Gastroesophageal sphincter (tissue), 4 donors: Measurements from ENCODE around the gene CCDC54. TPM values are rescaled to one million over a fixed set of nuclear protein-coding genes. Genes with fewer than 3 reads are reported as not detected.

ENCODE experiments used
- ATAC-seq: fragments of 150-250 bp; one replicate; pipeline ENCODE4 v1.9.1; 2016; ENCODE audit warnings: mild to moderate bottlenecking, moderate library complexity
- H3K27ac ChIP-seq, 4 donors: fragments of 200-600 bp; sonication (generic) in 3 of 4; 1 replicate in 3 of 4; 2 replicates in 1 of 4; pipeline ENCODE4 v1.5.1; 2016 to 2019
- H3K27me3 ChIP-seq: fragments of 200-600 bp; sonication (generic); one replicate; pipeline ENCODE4 v1.5.1; 2019
- H3K36me3 ChIP-seq, 2 donors: fragments of 200-600 bp; sonication (generic); one replicate each; pipeline ENCODE4 v1.5.1; 2019; ENCODE audit warnings: control low read depth in 1 of 2
- H3K4me1 ChIP-seq, 3 donors: fragments of 200-600 bp; sonication (generic); 1 replicate in 2 of 3; 2 replicates in 1 of 3; pipeline ENCODE4 v1.5.1; 2016 to 2019; ENCODE audit warnings: control low read depth in 2 of 3
- H3K4me3 ChIP-seq, 2 donors: fragments of 200-600 bp; sonication (generic); one replicate each; pipeline ENCODE4 v1.5.1; 2019; ENCODE audit warnings: mild to moderate bottlenecking in 1 of 2, moderate library complexity in 1 of 2
- H3K9me3 ChIP-seq, 3 donors: fragments of 200-600 bp; sonication (generic); one replicate each; pipeline ENCODE4 v1.5.1; 2017 to 2019; ENCODE audit warnings: control low read depth in 2 of 3
- CTCF ChIP-seq, 4 experiments: fragments of 200-600 bp in 2 of 4; fragments of 450-650 bp in 2 of 4; sonication (generic) in 1 of 4; IDR thresholded peaks; one replicate each; pipeline ENCODE4 v1.5.1; 2017 to 2019; ENCODE audit warnings: antibody characterized with exemption in 4 of 4, mild to moderate bottlenecking in 2 of 4, moderate library complexity in 2 of 4
- EP300 ChIP-seq: sonication (generic); formaldehyde crosslinking; IDR thresholded peaks from one replicate; pipeline ENCODE4 v1.6.1; 2017; ENCODE audit warnings: antibody characterized with exemption, mild to moderate bottlenecking
- POLR2A ChIP-seq, 2 donors: fragments of 450-650 bp; IDR thresholded peaks; one replicate each; pipeline ENCODE4 v1.6.1; 2017; ENCODE audit warnings: antibody characterized with exemption in 2 of 2, mild to moderate bottlenecking in 2 of 2, moderate library complexity in 1 of 2
- POLR2AphosphoS5 ChIP-seq: sonication (generic); formaldehyde crosslinking; IDR thresholded peaks from one replicate; pipeline ENCODE4 v1.6.1; 2017; ENCODE audit warnings: antibody characterized with exemption
- WGBS, 2 donors: methylation state at CpG; one replicate each; pipeline ENCODE4 v1.1.5; 2018; ENCODE audit warnings: low coverage in 1 of 2; 5-methylcytosine and 5-hydroxymethylcytosine counted together
- total RNA-seq, 4 donors: library from RNA; depleted of rRNA; stranded (reverse); fragments of >200 nt; gene quantifications; one replicate each; pipeline ENCODE4 v1.1.0, GENCODE V29; 2016

Gene CCDC54
- total RNA-seq, 4 donors from 2014 or later = not detected

- TF ChIP-seq EP300 (no peak), POLR2AphosphoS5 (no peak), CTCF (IDR thresholded peaks at IDR 0.05) (no peak), POLR2A (IDR thresholded peaks at IDR 0.05) (no peak)
- ATAC-seq = no peak
- Histone ChIP-seq H3K27me3 (no peaks in the 10 kb centered on the region), H3K9me3 (peaks cover 0 to 11% (median 0%) of the 10 kb centered on the region in 3 donors), H3K4me1 (no peaks in the 10 kb centered on the region), H3K27ac (no peak overlapping the region), H3K4me3 (no peak overlapping the region), H3K36me3 (no peaks in the 10 kb centered on the region)
- WGBS, 2 donors = 68 to 71% methylated on average over 1 to 4 of the region's 4 CpGs
Measured at GRCh38 chr3:107345822-107346405, 31.3 kb upstream of the CCDC54 start.

GRCh38 chr3:107346564-107346963 lies 30.7 kb upstream of the CCDC54 start:
- no peak for TF ChIP-seq POLR2A (IDR thresholded peaks at IDR 0.05)
- TF ChIP-seq CTCF (IDR thresholded peaks at IDR 0.05) = no peak
- no peak for TF ChIP-seq EP300
- no peak for TF ChIP-seq POLR2AphosphoS5
- 58 to 70% methylated on average over 1 to 2 of the region's 2 CpGs for WGBS, 2 donors
- no peaks in the 10 kb centered on the region for H3K4me1 ChIP-seq
- no peaks in the 10 kb centered on the region for H3K36me3 ChIP-seq
- H3K27me3 ChIP-seq = no peaks in the 10 kb centered on the region
- no peak overlapping the region for H3K4me3 ChIP-seq
- H3K27ac ChIP-seq = no peak overlapping the region
- no peak for ATAC-seq
- H3K9me3 ChIP-seq = peaks cover 0 to 11% (median 0%) of the 10 kb centered on the region in 3 donors

- no peaks in the 10 kb centered on the region for H3K36me3 ChIP-seq
- H3K9me3 ChIP-seq = peaks cover 0 to 11% (median 0%) of the 10 kb centered on the region in 3 donors
- ATAC-seq = no peak
- no peaks in the 10 kb centered on the region for H3K27me3 ChIP-seq
- H3K27ac ChIP-seq = no peak overlapping the region
- H3K4me3 ChIP-seq = no peak overlapping the region
- H3K4me1 ChIP-seq = no peaks in the 10 kb centered on the region
- WGBS, 2 donors = 46 to 50% methylated on average over 2 of the region's 2 CpGs
- TF ChIP-seq EP300 (no peak), POLR2AphosphoS5 (no peak), POLR2A (IDR thresholded peaks at IDR 0.05) (no peak), CTCF (IDR thresholded peaks at IDR 0.05) (no peak)
Measured at GRCh38 chr3:107347751-107348150, 29.5 kb upstream of the CCDC54 start.

- Histone ChIP-seq H3K27ac (no peak overlapping the region), H3K36me3 (no peaks in the 10 kb centered on the region), H3K27me3 (no peaks in the 10 kb centered on the region), H3K4me3 (no peak overlapping the region), H3K9me3 (no peaks in the 10 kb centered on the region), H3K4me1 (no peaks in the 10 kb centered on the region)
- no peak for ATAC-seq
- 78 to 83% methylated on average over 2 of the region's 2 CpGs for WGBS, 2 donors
- TF ChIP-seq POLR2AphosphoS5 (no peak), CTCF (IDR thresholded peaks at IDR 0.05) (no peak), EP300 (no peak), POLR2A (IDR thresholded peaks at IDR 0.05) (no peak)
Measured at GRCh38 chr3:107356706-107357105, 20.5 kb upstream of the CCDC54 start.

GRCh38 chr3:107361633-107362032 lies 15.6 kb upstream of the CCDC54 start:
- WGBS, 2 donors = 70 to 79% methylated on average over 2 of the region's 3 CpGs
- Histone ChIP-seq H3K27ac (no peak overlapping the region), H3K27me3 (no peaks in the 10 kb centered on the region), H3K36me3 (no peaks in the 10 kb centered on the region), H3K4me1 (no peaks in the 10 kb centered on the region), H3K4me3 (no peak overlapping the region), H3K9me3 (no peaks in the 10 kb centered on the region)
- ATAC-seq = no peak
- TF ChIP-seq EP300 (no peak), POLR2AphosphoS5 (no peak), POLR2A (IDR thresholded peaks at IDR 0.05) (no peak), CTCF (IDR thresholded peaks at IDR 0.05) (no peak)
